ENCODE measurements around the gene FAM83E.

Gene FAM83E

GRCh38 chr19:48641850-48642249 is 27.0 kb upstream of the FAM83E start:
- DNase-seq (ENCODE audit: low spot score) = no peak
- no peak overlapping the region for H3K4me3 ChIP-seq
- H3K27ac ChIP-seq = no peak overlapping the region
- TF ChIP-seq CTCF (IDR thresholded peaks at IDR 0.05) = no peak

GRCh38 chr19:48639483-48640375 is 24.9 kb upstream of the FAM83E start:
- no peak for DNase-seq (ENCODE audit: low spot score)
- H3K27ac ChIP-seq = no peak overlapping the region
- no peak overlapping the region for H3K4me3 ChIP-seq
- TF ChIP-seq CTCF (IDR thresholded peaks at IDR 0.05) = no peak

GRCh38 chr19:48638831-48639381 is 24.0 kb upstream of the FAM83E start:
- TF ChIP-seq CTCF (IDR thresholded peaks at IDR 0.05) = no peak
- H3K27ac ChIP-seq = peak overlapping the region; percentile 88 to 95
- DNase-seq (ENCODE audit: low spot score) = no peak
- peak overlapping the region; percentile 80 for H3K4me3 ChIP-seq

- DNase-seq (ENCODE audit: low spot score) = peak; percentile 94
Measured at GRCh38 chr19:48637948-48638830, 23.3 kb upstream of the FAM83E start.

GRCh38 chr19:48637449-48637947 is 22.6 kb upstream of the FAM83E start:
- H3K27ac ChIP-seq = peak overlapping the region; percentile 88 to 95
- peak overlapping the region; percentile 80 for H3K4me3 ChIP-seq
- no peak for TF ChIP-seq CTCF (IDR thresholded peaks at IDR 0.05)
- peak; percentile 99 for DNase-seq (ENCODE audit: low spot score)

More at GRCh38 chr19:48637948-48638830, 23.3 kb upstream of the FAM83E start:
- Histone ChIP-seq H3K4me3 (peak overlapping the region; percentile 80), H3K27ac (peak overlapping the region; percentile 88 to 95)
- TF ChIP-seq CTCF (IDR thresholded peaks at IDR 0.05) = no peak

- no peak for TF ChIP-seq CTCF (IDR thresholded peaks at IDR 0.05)
- H3K27ac ChIP-seq = peak within 1 kb of the TSS; percentile 88 to 95
- DNase-seq (ENCODE audit: low spot score) = peak; percentile 88
- H3K4me3 ChIP-seq = peak within 1 kb of the TSS; percentile 80
Measured at GRCh38 chr19:48636859-48637448, 22.1 kb upstream of the FAM83E start, which contains the start of gene DBP. DBP (minus strand) TSS chr19:48637379; CDS start chr19:48636994, 385 bp downstream.

All from coronary artery (tissue), 2 donors.